ENCODE data around the gene PSMD13. TPM values are rescaled to one million over a fixed set of nuclear protein-coding genes. Genes with fewer than 3 reads are reported as not detected.

The PSMD13 gene
- total RNA-seq, 1 donor from 2014 or later: 100 TPM

- peak; percentile 84 for DNase-seq (ENCODE audit: low spot score)
Observed at GRCh38 chr11:270451-271318, 33.9 kb downstream of the PSMD13 start.

GRCh38 chr11:271319-271715 lies 34.5 kb downstream of the PSMD13 start:
- peak; percentile 83 for DNase-seq (ENCODE audit: low spot score)

- DNase-seq (ENCODE audit: low spot score): no peak
Observed at GRCh38 chr11:272195-272930, 35.6 kb downstream of the PSMD13 start.

- DNase-seq (ENCODE audit: low spot score): peak; percentile 67
Observed at GRCh38 chr11:272931-273198, 36.1 kb downstream of the PSMD13 start.

GRCh38 chr11:276219-276618 lies 39.4 kb downstream of the PSMD13 start:
- no peak for DNase-seq (ENCODE audit: low spot score)

- peak; percentile 87 for DNase-seq (ENCODE audit: low spot score)
Observed at GRCh38 chr11:278001-278951, 41.5 kb downstream of the PSMD13 start, which contains the start of gene NLRP6. NLRP6 (plus strand) TSS chr11:278407; CDS start chr11:278570, 163 bp downstream.

- peak; percentile 87 for DNase-seq (ENCODE audit: low spot score)
Observed at GRCh38 chr11:279040-279965, 42.5 kb downstream of the PSMD13 start.

GRCh38 chr11:279966-280705 lies 43.4 kb downstream of the PSMD13 start:
- peak; percentile 90 for DNase-seq (ENCODE audit: low spot score)

GRCh38 chr11:280706-281485 lies 44.1 kb downstream of the PSMD13 start:
- peak; percentile 83 for DNase-seq (ENCODE audit: low spot score)

GRCh38 chr11:281486-282161 lies 44.8 kb downstream of the PSMD13 start:
- peak; percentile 89 for DNase-seq (ENCODE audit: low spot score)

- peak; percentile 64 for DNase-seq (ENCODE audit: low spot score)
Observed at GRCh38 chr11:282171-282570, 45.4 kb downstream of the PSMD13 start.

- DNase-seq (ENCODE audit: low spot score): peak; percentile 85
Observed at GRCh38 chr11:282630-283360, 46.0 kb downstream of the PSMD13 start.

- DNase-seq (ENCODE audit: low spot score): peak; percentile 14
Observed at GRCh38 chr11:283405-284104, 46.8 kb downstream of the PSMD13 start.

GRCh38 chr11:284105-285020 lies 47.6 kb downstream of the PSMD13 start:
- DNase-seq (ENCODE audit: low spot score): peak; percentile 84

GRCh38 chr11:285021-285893 lies 48.5 kb downstream of the PSMD13 start:
- peak; percentile 88 for DNase-seq (ENCODE audit: low spot score)

Data from mesenteric fat pad (tissue), 1 donor.